Measurements from ENCODE around the gene ZNF638.

DNA sequence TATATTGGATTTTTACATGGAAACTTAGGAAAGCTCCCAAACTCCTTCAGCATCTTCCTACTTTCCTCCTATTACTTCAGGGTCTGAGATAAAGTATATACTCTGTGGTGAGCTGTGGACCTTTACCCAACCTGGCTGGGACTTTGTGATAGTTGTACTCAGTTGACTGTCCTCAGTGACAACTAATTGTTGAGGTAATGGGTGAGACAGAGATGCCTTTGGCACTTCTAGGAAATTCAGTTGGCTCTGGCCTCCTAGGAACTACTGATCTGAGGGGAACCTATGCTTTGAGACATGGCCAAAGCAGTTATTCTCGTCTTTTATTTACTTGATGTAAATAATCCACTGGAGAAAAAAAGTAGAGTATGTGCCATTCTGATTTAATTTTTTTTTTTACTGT, 39.4 kb upstream of the ZNF638 start:
- TF ChIP-seq, protein P1, sequence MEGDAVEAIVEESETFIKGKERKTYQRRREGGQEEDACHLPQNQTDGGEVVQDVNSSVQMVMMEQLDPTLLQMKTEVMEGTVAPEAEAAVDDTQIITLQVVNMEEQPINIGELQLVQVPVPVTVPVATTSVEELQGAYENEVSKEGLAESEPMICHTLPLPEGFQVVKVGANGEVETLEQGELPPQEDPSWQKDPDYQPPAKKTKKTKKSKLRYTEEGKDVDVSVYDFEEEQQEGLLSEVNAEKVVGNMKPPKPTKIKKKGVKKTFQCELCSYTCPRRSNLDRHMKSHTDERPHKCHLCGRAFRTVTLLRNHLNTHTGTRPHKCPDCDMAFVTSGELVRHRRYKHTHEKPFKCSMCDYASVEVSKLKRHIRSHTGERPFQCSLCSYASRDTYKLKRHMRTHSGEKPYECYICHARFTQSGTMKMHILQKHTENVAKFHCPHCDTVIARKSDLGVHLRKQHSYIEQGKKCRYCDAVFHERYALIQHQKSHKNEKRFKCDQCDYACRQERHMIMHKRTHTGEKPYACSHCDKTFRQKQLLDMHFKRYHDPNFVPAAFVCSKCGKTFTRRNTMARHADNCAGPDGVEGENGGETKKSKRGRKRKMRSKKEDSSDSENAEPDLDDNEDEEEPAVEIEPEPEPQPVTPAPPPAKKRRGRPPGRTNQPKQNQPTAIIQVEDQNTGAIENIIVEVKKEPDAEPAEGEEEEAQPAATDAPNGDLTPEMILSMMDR (IDR thresholded peaks at IDR 0.05; ENCODE audit: insufficient read depth, low read length, poor library complexity, severe bottlenecking) = no peak
- TF ChIP-seq EZH2phosphoT487 (conservative IDR thresholded peaks at IDR 0.05; ENCODE audit: low read length) = no peak
